Caco-2 (cell line): ENCODE data around the gene TRPC4AP. TPM values are rescaled to one million over a fixed set of nuclear protein-coding genes. Genes with fewer than 3 reads are reported as not detected.

Source experiments
- BruUV-seq: library from RNA; stranded (reverse); fragments of 400-500 nt; replicated peaks from 2 replicates; lab custom pipeline; 2021; lab: Mats Ljungman, UMichigan
- CTCF ChIA-PET: fragments of 300-600 bp; sonication (Branson Sonifier 250); formaldehyde crosslinking; loops from one replicate; lab custom pipeline; 2022; ENCODE audit warnings: antibody characterized with exemption; lab: Charles Lee
- POLR2A ChIA-PET: fragments of 300-600 bp; sonication (Branson Sonifier 250); formaldehyde crosslinking; loops from one replicate; lab custom pipeline; 2022; ENCODE audit warnings: antibody characterized with exemption; lab: Charles Lee
- DNase-seq, 2 experiments: peaks; one replicate each; pipeline versions ENCODE4 v3.0.0 to v3.0.0-alpha.2; 2020 to 2022
- H3K27me3 ChIP-seq: replicated peaks from 2 replicates; pipeline ENCODE4 v1.6.0; 2011; ENCODE audit warnings: low read length; ENCODE audit not compliant: control insufficient read depth, insufficient read depth
- H3K36me3 ChIP-seq: 2 replicates; pipeline ENCODE4 v1.5.1; 2011; ENCODE audit warnings: low read length; ENCODE audit not compliant: control insufficient read depth, insufficient read depth
- H3K4me1 ChIP-seq: fragments of 250-450 bp; sonication (Bioruptor Pico); 2 replicates; pipeline ENCODE4 v1.5.1; 2020; ENCODE audit warnings: mild to moderate bottlenecking
- H3K4me3 ChIP-seq: 2 replicates; pipeline ENCODE4 v1.5.1; 2011; ENCODE audit warnings: low read depth, mild to moderate bottlenecking, control low read depth, low read length
- H3K9me3 ChIP-seq: fragments of 250-450 bp; sonication (Bioruptor Pico); 2 replicates; pipeline ENCODE4 v1.5.1; 2020; ENCODE audit warnings: mild to moderate bottlenecking, moderate library complexity
- H3K27ac Mint-ChIP-seq: one replicate; pipeline ENCODE4 v1.8.0; 2022; ENCODE audit warnings: mixed read lengths; ENCODE audit not compliant: unreplicated experiment
- H3K27me3 Mint-ChIP-seq: one replicate; pipeline ENCODE4 v1.8.0; 2022; ENCODE audit warnings: mixed read lengths; ENCODE audit not compliant: insufficient read depth, unreplicated experiment
- H3K36me3 Mint-ChIP-seq: one replicate; pipeline ENCODE4 v1.8.0; 2022; ENCODE audit warnings: mild to moderate bottlenecking, mixed read lengths; ENCODE audit not compliant: insufficient read depth, unreplicated experiment
- H3K4me1 Mint-ChIP-seq: one replicate; pipeline ENCODE4 v1.8.0; 2022; ENCODE audit warnings: low read depth, mixed read lengths; ENCODE audit not compliant: unreplicated experiment
- H3K4me3 Mint-ChIP-seq: one replicate; pipeline ENCODE4 v1.8.0; 2022; ENCODE audit warnings: mild to moderate bottlenecking, moderate library complexity, mixed read lengths; ENCODE audit not compliant: unreplicated experiment
- H3K9me3 Mint-ChIP-seq: one replicate; pipeline ENCODE4 v1.8.0; 2022; ENCODE audit warnings: mixed read lengths; ENCODE audit not compliant: unreplicated experiment
- CTCF ChIP-seq, 2 experiments: fragments of 200-600 bp in 1 of 2; IDR thresholded peaks; 1 replicate in 1 of 2; 2 replicates in 1 of 2; pipeline versions ENCODE4 v1.5.1 to v1.8.0; 2011 to 2022; ENCODE audit warnings: antibody characterized with exemption in 1 of 2, control low read depth in 1 of 2, inconsistent platforms in 1 of 2, low read depth in 1 of 2, low read length in 1 of 2, mild to moderate bottlenecking in 1 of 2, moderate library complexity in 1 of 2; ENCODE audit not compliant: insufficient read depth in 1 of 2, severe bottlenecking in 1 of 2, unreplicated experiment in 1 of 2
- intact Hi-C: fragments of 100-400 bp; cut with micrococcal nuclease; formaldehyde crosslinking; loops from one replicate; pipeline ENCODE4 v1.10.0; 2022; ENCODE audit not compliant: unreplicated experiment
- total RNA-seq: library from RNA; stranded (reverse); gene quantifications from 2 replicates; pipeline ENCODE4 v1.2.3, GENCODE V29; 2022

The TRPC4AP gene
- total RNA-seq, 1 experiment from 2014 or later = 144 TPM

GRCh38 chr20:34965051-34965450 lies 127.6 kb downstream of the TRPC4AP start:
- no peak for DNase-seq
- H3K36me3 ChIP-seq = no peaks in the 10 kb centered on the region
- no peak for TF ChIP-seq CTCF (IDR thresholded peaks at IDR 0.05; ENCODE audit: insufficient read depth in 1 of 2, low read depth in 1 of 2, low read length in 1 of 2, severe bottlenecking in 1 of 2, unreplicated experiment in 1 of 2)
- no peak overlapping the region for H3K4me3 ChIP-seq
- CTCF ChIA-PET = no interaction called here
- H3K9me3 ChIP-seq = no peaks in the 10 kb centered on the region
- Mint-ChIP-seq H3K27me3 (no peaks in the 10 kb centered on the region), H3K36me3 (no peaks in the 10 kb centered on the region), H3K4me1 (no peaks in the 10 kb centered on the region), H3K4me3 (no peak overlapping the region), H3K27ac (no peak overlapping the region), H3K9me3 (no peaks in the 10 kb centered on the region)
- no peaks in the 10 kb centered on the region for H3K27me3 ChIP-seq
- no TSS peak for BruUV-seq
- POLR2A ChIA-PET = no interaction called here
- intact Hi-C loops = no loop called here
- H3K4me1 ChIP-seq = no peaks in the 10 kb centered on the region

- no peaks in the 10 kb centered on the region for H3K4me1 ChIP-seq
- H3K9me3 ChIP-seq = no peaks in the 10 kb centered on the region
- Mint-ChIP-seq H3K27me3 (no peaks in the 10 kb centered on the region), H3K9me3 (no peaks in the 10 kb centered on the region), H3K4me3 (no peak overlapping the region), H3K4me1 (no peaks in the 10 kb centered on the region), H3K36me3 (no peaks in the 10 kb centered on the region), H3K27ac (no peak overlapping the region)
- H3K4me3 ChIP-seq = no peak overlapping the region
- H3K27me3 ChIP-seq = no peaks in the 10 kb centered on the region
- POLR2A ChIA-PET = no interaction called here
- no peak for DNase-seq
- no peaks in the 10 kb centered on the region for H3K36me3 ChIP-seq
- CTCF ChIA-PET = interaction anchor here (0.7 kb wide), 1 partner anchor 9 kb away, joined by 3 read pairs; the partner anchor contains the start of genes GSS and MYH7B
- intact Hi-C loops = no loop called here
- TF ChIP-seq CTCF (IDR thresholded peaks at IDR 0.05; ENCODE audit: insufficient read depth in 1 of 2, low read depth in 1 of 2, low read length in 1 of 2, severe bottlenecking in 1 of 2, unreplicated experiment in 1 of 2) = no peak
- no TSS peak for BruUV-seq
These were observed 128.1 kb downstream of the TRPC4AP start for GRCh38 chr20:34964486-34964885.

- H3K9me3 Mint-ChIP-seq = no peaks in the 10 kb centered on the region
- intact Hi-C loops = loop anchor here (10.0 kb wide), 1 partner anchor 248 kb away; no protein-coding TSS in a partner anchor
- H3K4me1 Mint-ChIP-seq = peaks cover 25% of the 10 kb centered on the region
- TF ChIP-seq CTCF (IDR thresholded peaks at IDR 0.05; ENCODE audit: insufficient read depth in 1 of 2, low read depth in 1 of 2, low read length in 1 of 2, severe bottlenecking in 1 of 2, unreplicated experiment in 1 of 2) = no peak
- H3K27me3 ChIP-seq = no peaks in the 10 kb centered on the region
- no peaks in the 10 kb centered on the region for H3K27me3 Mint-ChIP-seq
- peaks cover 5% of the 10 kb centered on the region for H3K4me1 ChIP-seq
- no peak overlapping the region for H3K4me3 Mint-ChIP-seq
- POLR2A ChIA-PET = interaction anchor here (0.8 to 1.4 kb wide), 2 partner anchors 81 to 84 kb away, joined by 11 to 13 read pairs; partner anchors contain the start of genes ACSS2 and GGT7
- no peak overlapping the region for H3K4me3 ChIP-seq
- H3K9me3 ChIP-seq = no peaks in the 10 kb centered on the region
- H3K27ac Mint-ChIP-seq = peak overlapping the region; percentile 96
- CTCF ChIA-PET = interaction anchor here (0.6 to 4.2 kb wide), 9 partner anchors 11 to 131 kb away, joined by 3 to 331 read pairs (median 8); partner anchors contain the start of genes ACSS2, GGT7 and NCOA6
- peaks cover 16% of the 10 kb centered on the region for H3K36me3 Mint-ChIP-seq
- DNase-seq = no peak
- no TSS peak for BruUV-seq
- no peaks in the 10 kb centered on the region for H3K36me3 ChIP-seq
These were observed 135.7 kb downstream of the TRPC4AP start for GRCh38 chr20:34956751-34957472.
